ENCODE results near the gene LY6G6C.

LY6G6C gene

DNA sequence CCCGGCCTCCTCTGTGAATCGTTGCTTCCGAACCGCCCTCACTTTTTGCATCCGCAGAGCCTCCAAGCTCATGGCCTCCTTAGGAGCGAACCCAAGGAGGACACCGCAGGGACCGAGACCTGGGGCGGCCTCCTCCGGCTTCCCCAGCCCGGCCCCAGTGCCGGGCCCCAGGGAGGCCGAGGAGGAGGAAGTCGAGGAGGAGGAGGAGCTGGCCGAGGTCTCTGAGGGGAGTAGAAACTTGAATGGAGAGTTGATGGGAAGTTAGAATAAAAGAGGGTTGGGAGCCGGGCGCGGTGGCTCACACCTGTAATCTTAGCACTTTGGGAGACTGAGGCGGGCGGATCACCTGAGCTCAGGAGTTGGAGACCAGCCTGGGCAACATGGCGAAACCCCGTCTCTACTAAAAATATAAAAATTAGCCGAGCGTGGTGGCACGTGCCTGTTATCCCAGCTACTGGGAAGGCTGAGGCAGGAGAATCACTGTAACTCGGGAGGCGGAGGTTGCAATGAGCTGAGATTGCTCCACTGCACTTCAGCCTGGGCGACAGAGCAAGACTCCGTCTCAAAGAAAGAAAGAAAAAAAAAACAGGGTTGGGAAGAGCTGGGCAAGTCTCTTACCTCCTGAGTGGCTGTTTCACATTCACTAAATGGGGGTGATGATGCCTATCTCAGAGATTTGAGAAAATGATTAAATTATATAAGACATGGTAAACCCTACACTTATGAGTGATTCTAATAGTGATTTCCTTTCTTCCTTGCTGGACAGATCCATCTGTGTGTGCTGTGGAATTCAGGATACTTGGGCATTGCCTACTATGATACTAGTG is 19.1 kb upstream of the LY6G6C start:
- peak in 1 of 2 experiments; percentile 79 for DNase-seq (ENCODE audit: low read depth in 1 of 2, low spot score in 1 of 2)

DNA sequence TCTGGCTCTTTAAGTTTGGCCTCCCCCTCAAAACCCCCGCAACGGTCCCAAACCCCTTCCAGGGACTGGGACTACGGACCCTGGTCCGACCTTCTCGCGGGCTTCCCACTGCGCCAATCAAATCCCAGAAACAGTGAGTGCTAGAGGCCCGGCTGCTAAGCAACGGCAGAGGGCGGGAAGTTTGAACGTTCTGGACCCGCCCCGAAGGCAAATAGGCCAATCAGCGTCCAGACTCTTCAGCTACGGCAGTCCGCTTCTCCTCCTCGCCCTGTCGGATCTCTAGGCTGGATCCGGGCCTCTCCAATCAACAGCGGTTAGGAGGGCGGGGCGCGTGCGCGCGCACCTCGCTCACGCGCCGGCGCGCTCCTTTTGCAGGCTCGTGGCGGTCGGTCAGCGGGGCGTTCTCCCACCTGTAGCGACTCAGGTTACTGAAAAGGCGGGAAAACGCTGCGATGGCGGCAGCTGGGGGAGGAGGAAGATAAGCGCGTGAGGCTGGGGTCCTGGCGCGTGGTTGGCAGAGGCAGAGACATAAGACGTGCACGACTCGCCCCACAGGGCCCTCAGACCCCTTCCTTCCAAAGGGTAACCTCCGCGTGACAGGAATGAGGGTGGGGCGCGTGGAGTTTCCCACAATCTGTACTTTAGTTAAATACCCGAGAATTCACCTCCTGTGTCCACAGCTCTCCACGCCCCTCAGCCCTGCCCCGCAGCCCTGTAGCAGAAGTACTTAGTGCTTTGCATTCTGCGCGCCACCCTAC is 18.3 kb upstream of the LY6G6C start, which contains the start of gene MSH5:
Gene MSH5 (plus strand): TSS at position 367 of the 758 bp plus-strand sequence. CDS start 462 bp downstream, outside the sequence.
- Histone ChIP-seq H3K4me3 (replicated peaks; ENCODE audit: insufficient read depth, low read length) (peak within 1 kb of the TSS; percentile 60), H3K27me3 (ENCODE audit: insufficient read depth, poor library complexity, severe bottlenecking) (no peaks in the 10 kb centered on the region), H3K27ac (replicated peaks) (peak within 1 kb of the TSS; percentile 99)
- DNase-seq (ENCODE audit: low read depth in 1 of 2, low spot score in 1 of 2): peak; percentile 99
- TF ChIP-seq SPI1 (IDR thresholded peaks at IDR 0.05; ENCODE audit: borderline replicate concordance, low read depth): no peak
- TF ChIP-seq POLR2AphosphoS5 (IDR thresholded peaks at IDR 0.05; ENCODE audit: low read depth): peak; percentile 91
- TF ChIP-seq, protein P1, sequence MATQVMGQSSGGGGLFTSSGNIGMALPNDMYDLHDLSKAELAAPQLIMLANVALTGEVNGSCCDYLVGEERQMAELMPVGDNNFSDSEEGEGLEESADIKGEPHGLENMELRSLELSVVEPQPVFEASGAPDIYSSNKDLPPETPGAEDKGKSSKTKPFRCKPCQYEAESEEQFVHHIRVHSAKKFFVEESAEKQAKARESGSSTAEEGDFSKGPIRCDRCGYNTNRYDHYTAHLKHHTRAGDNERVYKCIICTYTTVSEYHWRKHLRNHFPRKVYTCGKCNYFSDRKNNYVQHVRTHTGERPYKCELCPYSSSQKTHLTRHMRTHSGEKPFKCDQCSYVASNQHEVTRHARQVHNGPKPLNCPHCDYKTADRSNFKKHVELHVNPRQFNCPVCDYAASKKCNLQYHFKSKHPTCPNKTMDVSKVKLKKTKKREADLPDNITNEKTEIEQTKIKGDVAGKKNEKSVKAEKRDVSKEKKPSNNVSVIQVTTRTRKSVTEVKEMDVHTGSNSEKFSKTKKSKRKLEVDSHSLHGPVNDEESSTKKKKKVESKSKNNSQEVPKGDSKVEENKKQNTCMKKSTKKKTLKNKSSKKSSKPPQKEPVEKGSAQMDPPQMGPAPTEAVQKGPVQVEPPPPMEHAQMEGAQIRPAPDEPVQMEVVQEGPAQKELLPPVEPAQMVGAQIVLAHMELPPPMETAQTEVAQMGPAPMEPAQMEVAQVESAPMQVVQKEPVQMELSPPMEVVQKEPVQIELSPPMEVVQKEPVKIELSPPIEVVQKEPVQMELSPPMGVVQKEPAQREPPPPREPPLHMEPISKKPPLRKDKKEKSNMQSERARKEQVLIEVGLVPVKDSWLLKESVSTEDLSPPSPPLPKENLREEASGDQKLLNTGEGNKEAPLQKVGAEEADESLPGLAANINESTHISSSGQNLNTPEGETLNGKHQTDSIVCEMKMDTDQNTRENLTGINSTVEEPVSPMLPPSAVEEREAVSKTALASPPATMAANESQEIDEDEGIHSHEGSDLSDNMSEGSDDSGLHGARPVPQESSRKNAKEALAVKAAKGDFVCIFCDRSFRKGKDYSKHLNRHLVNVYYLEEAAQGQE (IDR thresholded peaks at IDR 0.05; ENCODE audit: insufficient replicate concordance, low read depth): peak; percentile 64
- TF ChIP-seq GABPA (IDR thresholded peaks at IDR 0.05; ENCODE audit: low read depth): no peak
- TF ChIP-seq, protein P2, sequence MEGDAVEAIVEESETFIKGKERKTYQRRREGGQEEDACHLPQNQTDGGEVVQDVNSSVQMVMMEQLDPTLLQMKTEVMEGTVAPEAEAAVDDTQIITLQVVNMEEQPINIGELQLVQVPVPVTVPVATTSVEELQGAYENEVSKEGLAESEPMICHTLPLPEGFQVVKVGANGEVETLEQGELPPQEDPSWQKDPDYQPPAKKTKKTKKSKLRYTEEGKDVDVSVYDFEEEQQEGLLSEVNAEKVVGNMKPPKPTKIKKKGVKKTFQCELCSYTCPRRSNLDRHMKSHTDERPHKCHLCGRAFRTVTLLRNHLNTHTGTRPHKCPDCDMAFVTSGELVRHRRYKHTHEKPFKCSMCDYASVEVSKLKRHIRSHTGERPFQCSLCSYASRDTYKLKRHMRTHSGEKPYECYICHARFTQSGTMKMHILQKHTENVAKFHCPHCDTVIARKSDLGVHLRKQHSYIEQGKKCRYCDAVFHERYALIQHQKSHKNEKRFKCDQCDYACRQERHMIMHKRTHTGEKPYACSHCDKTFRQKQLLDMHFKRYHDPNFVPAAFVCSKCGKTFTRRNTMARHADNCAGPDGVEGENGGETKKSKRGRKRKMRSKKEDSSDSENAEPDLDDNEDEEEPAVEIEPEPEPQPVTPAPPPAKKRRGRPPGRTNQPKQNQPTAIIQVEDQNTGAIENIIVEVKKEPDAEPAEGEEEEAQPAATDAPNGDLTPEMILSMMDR (IDR thresholded peaks at IDR 0.05; ENCODE audit: insufficient read depth, low read length): no peak

More for the DNA sequence above, 19.1 kb upstream of the LY6G6C start:
- H3K4me3 ChIP-seq (replicated peaks; ENCODE audit: insufficient read depth, low read length): peak overlapping the region; percentile 60
- 0 out of 2 replicates have a peak, but pooled peaks have one; percentile 29 for TF ChIP-seq SPI1 (IDR thresholded peaks at IDR 0.05; ENCODE audit: borderline replicate concordance, low read depth)
- no peak for TF ChIP-seq GABPA (IDR thresholded peaks at IDR 0.05; ENCODE audit: low read depth)
- 0 out of 2 replicates have a peak, but pooled peaks have one; percentile 65 for TF ChIP-seq POLR2AphosphoS5 (IDR thresholded peaks at IDR 0.05; ENCODE audit: low read depth)
- TF ChIP-seq, protein P1 (IDR thresholded peaks at IDR 0.05; ENCODE audit: insufficient replicate concordance, low read depth): peak; percentile 8
- H3K27ac ChIP-seq (replicated peaks): peak overlapping the region; percentile 99
- no peaks in the 10 kb centered on the region for H3K27me3 ChIP-seq (ENCODE audit: insufficient read depth, poor library complexity, severe bottlenecking)

DNA sequence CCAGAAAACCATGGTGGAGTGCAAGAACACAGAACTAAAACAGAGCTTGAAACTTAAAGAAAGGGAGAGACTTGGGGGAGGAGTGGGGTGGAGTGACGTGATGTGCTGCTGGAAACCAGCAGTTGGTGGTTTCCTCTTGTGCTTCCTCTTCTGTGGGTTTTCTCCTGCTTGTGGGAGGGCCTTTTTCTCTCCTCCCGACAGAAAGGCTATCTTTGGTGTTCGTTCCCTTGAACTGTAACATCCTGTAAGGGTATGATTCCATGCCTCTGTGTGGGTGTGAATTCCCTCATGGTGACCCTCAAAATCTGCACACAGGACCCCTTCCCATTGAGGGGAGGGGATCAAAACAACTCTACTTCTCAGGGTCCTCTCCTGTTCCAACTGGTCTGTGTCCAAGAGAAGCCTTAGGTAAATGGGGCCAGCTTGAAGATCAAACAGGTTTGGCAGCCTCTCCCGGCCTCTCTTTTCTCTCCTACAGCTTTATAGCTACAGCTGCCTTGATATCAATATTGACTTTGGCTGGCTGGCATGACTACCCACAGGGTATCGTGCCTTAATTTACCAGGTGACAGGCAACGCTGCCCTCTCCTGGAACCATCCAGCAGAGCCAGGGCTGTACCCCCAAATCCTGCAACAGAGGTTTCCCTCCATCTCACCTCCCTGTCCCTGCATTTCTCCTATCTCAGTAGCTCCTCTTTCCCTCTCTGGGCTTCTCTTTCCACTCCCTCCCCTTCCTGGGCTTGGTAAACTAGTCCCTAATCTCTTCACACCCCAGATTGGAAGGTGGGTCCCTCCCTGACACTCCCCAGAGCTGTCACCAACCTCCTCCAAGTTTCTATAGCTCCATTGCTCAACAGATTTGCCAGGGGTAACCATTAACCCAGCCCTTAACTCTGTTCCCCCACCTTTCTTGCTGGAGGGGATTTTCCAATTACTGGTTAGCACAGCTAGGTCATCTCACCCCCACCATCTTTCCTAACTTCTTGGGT is 16.7 kb upstream of the LY6G6C start:
- no peak overlapping the region; the same call in 1 of the 2 replicates for H3K4me3 ChIP-seq (replicated peaks; ENCODE audit: insufficient read depth, low read length)
- H3K27me3 ChIP-seq (ENCODE audit: insufficient read depth, poor library complexity, severe bottlenecking): no peaks in the 10 kb centered on the region
- peak overlapping the region; percentile 99 for H3K27ac ChIP-seq (replicated peaks)
- TF ChIP-seq POLR2AphosphoS5 (IDR thresholded peaks at IDR 0.05; ENCODE audit: low read depth) (peak; percentile 87), SPI1 (IDR thresholded peaks at IDR 0.05; ENCODE audit: borderline replicate concordance, low read depth) (peak; percentile 67; the same call in 1 of the 2 replicates)
- TF ChIP-seq, protein P1 (IDR thresholded peaks at IDR 0.05; ENCODE audit: insufficient replicate concordance, low read depth): no peak
- TF ChIP-seq, protein P2 (IDR thresholded peaks at IDR 0.05; ENCODE audit: insufficient read depth, low read length): no peak
- peak; percentile 90 to 94 for DNase-seq (ENCODE audit: low read depth in 1 of 2, low spot score in 1 of 2)
